HepG2 (cell line): ENCODE measurements around the gene GPS1. TPM values are rescaled to one million over a fixed set of nuclear protein-coding genes. Genes with fewer than 3 reads are reported as not detected.
A peak's percentile ranks its signal among the peaks of the same experiment; 100 is the strongest.

ENCODE experiments used
- ATAC-seq: fragments of 200-7000 bp; cut with Tn5 transposase; 3 replicates; pipeline ENCODE4 v1.9.1; 2020; ENCODE audit warnings: mild to moderate bottlenecking, moderate library complexity
- BruUV-seq: library from RNA; stranded (reverse); fragments of 400-500 nt; replicated peaks from 2 replicates; lab custom pipeline; 2021; lab: Mats Ljungman, UMichigan
- CTCF ChIA-PET: fragments of 300-600 bp; formaldehyde crosslinking; extraction: SDS; loops from one replicate; lab custom pipeline; 2021; ENCODE audit warnings: low total read pairs, inconsistent platforms, low intra/inter-chr PET ratio; lab: Yijun Ruan, JAX
- POLR2A ChIA-PET: fragments of 350-600 bp; sonication (Branson Sonifier 250); formaldehyde crosslinking; loops from one replicate; lab custom pipeline; 2020; ENCODE audit warnings: antibody characterized with exemption, inconsistent platforms; lab: Yijun Ruan, JAX
- DNase-seq: peaks from one replicate; pipeline ENCODE4 v3.0.0-alpha.2; 2015; ENCODE audit warnings: low spot score
- FAIRE-seq: peaks from 3 replicates; lab custom pipeline; 2011; peaks lifted over from hg19 to GRCh38; lab: Jason Lieb, UNC
- H2AFZ ChIP-seq: one replicate; pipeline ENCODE4 v1.6.1; 2011; ENCODE audit warnings: low read length, inconsistent platforms
- H3K27ac ChIP-seq: fragments of 300-600 bp; 3 replicates; pipeline ENCODE4 v1.8.0; 2011; ENCODE audit warnings: mixed run types, mild to moderate bottlenecking, mixed read lengths, low read length, inconsistent platforms; ENCODE audit not compliant: insufficient read depth; ENCODE audit errors: extremely low read length
- H3K27me3 ChIP-seq, 2 experiments: fragments of 200-600 bp in 1 of 2; 2 replicates in 1 of 2; 3 replicates in 1 of 2; pipeline versions ENCODE4 v1.6.0 to v1.8.0; 2011; ENCODE audit warnings: low read length in 2 of 2, mild to moderate bottlenecking in 2 of 2, moderate library complexity in 2 of 2, inconsistent platforms in 1 of 2; ENCODE audit not compliant: insufficient read depth in 2 of 2, control insufficient read depth in 1 of 2
- H3K36me3 ChIP-seq, 2 experiments: fragments of 200-600 bp in 1 of 2; replicated peaks in 1 of 2; 2 replicates in 1 of 2; 3 replicates in 1 of 2; pipeline versions ENCODE4 v1.5.1 to v1.8.0; 2011; ENCODE audit warnings: low read length in 2 of 2, inconsistent platforms in 1 of 2; ENCODE audit not compliant: insufficient read depth in 2 of 2, control insufficient read depth in 1 of 2
- H3K4me1 ChIP-seq: 2 replicates; pipeline ENCODE4 v1.5.1; 2012; ENCODE audit warnings: low read length, inconsistent platforms; ENCODE audit not compliant: insufficient read depth
- H3K4me2 ChIP-seq: 2 replicates; pipeline ENCODE4 v1.6.0; 2011; ENCODE audit warnings: low read depth, low read length, inconsistent platforms
- H3K4me3 ChIP-seq, 3 experiments: fragments of 200-600 bp in 1 of 3; sonication (generic), shearing (Covaris generic) in 1 of 3; replicated peaks in 1 of 3; 2 replicates each; pipeline ENCODE4 v1.5.1; 2011 to 2016; ENCODE audit warnings: low read length in 3 of 3, inconsistent platforms in 2 of 3, low read depth in 2 of 3, mild to moderate bottlenecking in 2 of 3, control low read depth in 1 of 3, mixed read lengths in 1 of 3; ENCODE audit not compliant: insufficient read depth in 1 of 3
- H3K79me2 ChIP-seq: one replicate; pipeline ENCODE4 v1.6.1; 2011; ENCODE audit warnings: low read length, inconsistent platforms; ENCODE audit not compliant: insufficient read depth
- H3K9ac ChIP-seq: 2 replicates; pipeline ENCODE4 v1.6.0; 2011; ENCODE audit warnings: mild to moderate bottlenecking, low read depth, low read length, inconsistent platforms; ENCODE audit not compliant: insufficient read depth
- H3K9me3 ChIP-seq: 2 replicates; pipeline ENCODE4 v1.5.1; 2012; ENCODE audit warnings: mild to moderate bottlenecking, low read length
- H4K20me1 ChIP-seq: 2 replicates; pipeline ENCODE4 v1.6.0; 2011; ENCODE audit warnings: inconsistent platforms, mild to moderate bottlenecking, low read length, moderate library complexity; ENCODE audit not compliant: insufficient read depth
- CBFB ChIP-seq: sonication (generic); formaldehyde crosslinking; IDR thresholded peaks from 2 replicates; pipeline ENCODE4 v1.4.0; 2020; ENCODE audit warnings: missing genetic modification reagents
- FIP1L1 ChIP-seq: fragments of 200-400 bp; formaldehyde crosslinking; IDR thresholded peaks from 2 replicates; pipeline ENCODE4 v1.6.1; 2018; ENCODE audit warnings: low read depth, mild to moderate bottlenecking, low read length, moderate library complexity, borderline replicate concordance; ENCODE audit not compliant: insufficient read depth
- FLYWCH1 ChIP-seq: sonication (generic); formaldehyde crosslinking; IDR thresholded peaks from 2 replicates; pipeline ENCODE4 v1.8.1; 2023; ENCODE audit warnings: mild to moderate bottlenecking, missing genetic modification reagents
- FOXJ3 ChIP-seq: sonication (generic); formaldehyde crosslinking; IDR thresholded peaks from 2 replicates; pipeline ENCODE4 v1.4.0; 2020; ENCODE audit warnings: missing genetic modification reagents, mild to moderate bottlenecking, borderline replicate concordance
- HMGXB3 ChIP-seq: sonication (generic); formaldehyde crosslinking; IDR thresholded peaks from 2 replicates; pipeline ENCODE4 v1.4.0; 2020; ENCODE audit warnings: missing genetic modification reagents, borderline replicate concordance
- KLF6 ChIP-seq: IDR thresholded peaks from 2 replicates; pipeline ENCODE4 v1.8.0; 2016; ENCODE audit warnings: missing biosample characterization, missing genetic modification reagents
- NR2F6 ChIP-seq, 2 experiments: IDR thresholded peaks; 2 replicates each; pipeline ENCODE4 v1.6.1; 2016; ENCODE audit warnings: antibody characterized with exemption in 1 of 2, mild to moderate bottlenecking in 1 of 2
- RXRA ChIP-seq: sonication (generic); formaldehyde crosslinking; IDR thresholded peaks from 2 replicates; pipeline ENCODE4 v1.5.1; 2020; ENCODE audit warnings: missing genetic modification reagents
- SOX5 ChIP-seq: IDR thresholded peaks from 2 replicates; pipeline ENCODE4 v1.6.1; 2016; ENCODE audit warnings: borderline replicate concordance
- STAG1 ChIP-seq: sonication (generic); formaldehyde crosslinking; IDR thresholded peaks from 2 replicates; pipeline ENCODE4 v1.4.0; 2020; ENCODE audit warnings: missing genetic modification reagents
- TARDBP ChIP-seq: sonication (generic); formaldehyde crosslinking; IDR thresholded peaks from 2 replicates; pipeline ENCODE4 v1.8.0; 2022; ENCODE audit warnings: mild to moderate bottlenecking, missing genetic modification reagents
- TBX2 ChIP-seq: sonication (generic); formaldehyde crosslinking; IDR thresholded peaks from 2 replicates; pipeline ENCODE4 v1.5.0; 2020; ENCODE audit warnings: missing genetic modification reagents, mild to moderate bottlenecking, borderline replicate concordance
- TCF7 ChIP-seq: sonication (generic); IDR thresholded peaks from 2 replicates; pipeline ENCODE4 v1.6.1; 2016; ENCODE audit warnings: antibody characterized with exemption, low read depth
- ZBTB7A ChIP-seq: sonication (generic); formaldehyde crosslinking; IDR thresholded peaks from 2 replicates; pipeline ENCODE4 v1.8.0; 2022; ENCODE audit warnings: mild to moderate bottlenecking, missing genetic modification reagents
- ZNF451 ChIP-seq: sonication (generic); formaldehyde crosslinking; IDR thresholded peaks from 2 replicates; pipeline ENCODE4 v1.5.0; 2020; ENCODE audit warnings: mild to moderate bottlenecking, missing genetic modification reagents
- ZNF501 ChIP-seq: sonication (generic); formaldehyde crosslinking; IDR thresholded peaks from 2 replicates; pipeline ENCODE4 v1.5.1; 2020; ENCODE audit warnings: mild to moderate bottlenecking, moderate library complexity, missing genetic modification reagents
- WGBS: methylation state at CpG from one replicate; pipeline ENCODE4 v1.1.6; 2017; ENCODE audit warnings: low lambda C conversion rate; 5-methylcytosine and 5-hydroxymethylcytosine counted together
- in situ Hi-C: cut with HindIII; loops from 2 replicates; pipeline ENCODE4 v1.10.0; 2017; ENCODE audit warnings: low pct_unique_long_range_greater_than_20kb; ENCODE audit not compliant: extremely low pct_ligation_motif_present
- intact Hi-C: fragments of 100-400 bp; cut with micrococcal nuclease; formaldehyde crosslinking; loops from one replicate; pipeline ENCODE4 v1.10.0; 2022; ENCODE audit not compliant: unreplicated experiment
- polyA plus RNA-seq, 8 experiments: library from polyadenylated mRNA; depleted of rRNA in 3 of 8; stranded (reverse) in 7 of 8; unstranded in 1 of 8; fragments of >200 nt; fragmentation: Illumina TruSeq in 4 of 8; extraction: Trizol in 4 of 8; gene quantifications; 2 replicates each; pipeline versions ENCODE4 v1.2.1 to v1.2.3, GENCODE V29; 2011 to 2016; ENCODE audit warnings: low read depth in 4 of 8, missing spikeins in 1 of 8, mixed read lengths in 1 of 8; ENCODE audit not compliant: insufficient read depth in 1 of 8
- total RNA-seq, 5 experiments: library from RNA; depleted of rRNA; stranded (reverse); fragments of >200 nt; fragmentation: Illumina TruSeq; extraction: Trizol; gene quantifications; 2 replicates each; pipeline ENCODE4 v1.2.3, GENCODE V29; 2016; ENCODE audit warnings: low read depth in 1 of 5
- TF ChIP-seq, protein P1 (sequence below): sonication (generic); formaldehyde crosslinking; IDR thresholded peaks from 2 replicates; pipeline ENCODE4 v1.4.0; 2020; ENCODE audit warnings: missing genetic modification reagents

Gene GPS1
- total and polyA plus RNA-seq, 2 of the 13 experiments (the other 11 are each of a cell fraction or from before 2014, with no cell fraction given), result 124 to 128 TPM

GRCh38 chr17:82014971-82015310, 36.8 kb upstream of the GPS1 start (continued):
- TF ChIP-seq HMGXB3 (no peak), STAG1 (CRISPR knock-in tag) (no peak), CBFB (CRISPR knock-in tag) (no peak), FLYWCH1 (CRISPR knock-in tag) (no peak)

GRCh38 chr17:82015311-82015971, 36.3 kb upstream of the GPS1 start:
- peaks cover 98% of the 10 kb centered on the region for H3K4me1 ChIP-seq
- H4K20me1 ChIP-seq, result no peaks in the 10 kb centered on the region
- peaks cover 29 to 31% of the 10 kb centered on the region in 2 experiments for H3K36me3 ChIP-seq
- H3K9ac ChIP-seq, result peak overlapping the region; percentile 53
- FAIRE-seq (no peak), DNase-seq (peak; percentile 92), ATAC-seq (peak; percentile 1)
- ChIA-PET CTCF (no interaction called here), POLR2A (interaction anchor here (1.1 to 14.1 kb wide), 9 partner anchors 18 to 105 kb away, joined by 3 to 470 read pairs (median 6); partner anchors contain the start of genes DCXR and NOTUM)
- intact Hi-C loops (no loop called here), in situ Hi-C loops (no loop called here)
- no peaks in the 10 kb centered on the region for H3K9me3 ChIP-seq
- no TSS peak for BruUV-seq
- H3K4me2 ChIP-seq, result 0 out of 2 replicates have a peak overlapping the region, but pooled peaks have one; percentile 1
- H3K27me3 ChIP-seq, result no peaks in the 10 kb centered on the region
- peaks cover 5% of the 10 kb centered on the region for H3K79me2 ChIP-seq
- H2AFZ ChIP-seq, result no peak overlapping the region
- no peak overlapping the region for H3K4me3 ChIP-seq
- 69% methylated on average over 21 of the region's 24 CpGs for WGBS
- peak overlapping the region; percentile 68 for H3K27ac ChIP-seq
- TF ChIP-seq TCF7, result peak; percentile 99
- TF ChIP-seq FIP1L1, result peak; percentile 63; the same call in 1 of the 2 replicates
- TF ChIP-seq TBX2 (CRISPR knock-in tag), result peak; percentile 79
- 0 out of 2 replicates have a peak, but pooled peaks have one; percentile 25 for TF ChIP-seq KLF6 (CRISPR knock-in tag)
- TF ChIP-seq SOX5, result peak; percentile 79; the same call in 1 of the 2 replicates
- peak; percentile 47; the same call in 1 of the 2 replicates for TF ChIP-seq FOXJ3 (CRISPR knock-in tag)
- peak; percentile 71 for TF ChIP-seq NR2F6 (IDR thresholded peaks at IDR 0.05)
- peak; percentile 38; the same call in 1 of the 2 replicates for TF ChIP-seq NR2F6 (CRISPR knock-in tag; IDR thresholded peaks at IDR 0.05)
- peak; percentile 95; the same call in 1 of the 2 replicates for TF ChIP-seq RXRA (CRISPR knock-in tag)
- TF ChIP-seq TARDBP (CRISPR knock-in tag), result peak; percentile 4; the same call in 1 of the 2 replicates
- TF ChIP-seq ZNF501 (CRISPR knock-in tag), result no peak
- TF ChIP-seq ZBTB7A (CRISPR knock-in tag), result no peak
- TF ChIP-seq ZNF451 (CRISPR knock-in tag), result peak; percentile 25; the same call in 1 of the 2 replicates
- TF ChIP-seq, protein P1, sequence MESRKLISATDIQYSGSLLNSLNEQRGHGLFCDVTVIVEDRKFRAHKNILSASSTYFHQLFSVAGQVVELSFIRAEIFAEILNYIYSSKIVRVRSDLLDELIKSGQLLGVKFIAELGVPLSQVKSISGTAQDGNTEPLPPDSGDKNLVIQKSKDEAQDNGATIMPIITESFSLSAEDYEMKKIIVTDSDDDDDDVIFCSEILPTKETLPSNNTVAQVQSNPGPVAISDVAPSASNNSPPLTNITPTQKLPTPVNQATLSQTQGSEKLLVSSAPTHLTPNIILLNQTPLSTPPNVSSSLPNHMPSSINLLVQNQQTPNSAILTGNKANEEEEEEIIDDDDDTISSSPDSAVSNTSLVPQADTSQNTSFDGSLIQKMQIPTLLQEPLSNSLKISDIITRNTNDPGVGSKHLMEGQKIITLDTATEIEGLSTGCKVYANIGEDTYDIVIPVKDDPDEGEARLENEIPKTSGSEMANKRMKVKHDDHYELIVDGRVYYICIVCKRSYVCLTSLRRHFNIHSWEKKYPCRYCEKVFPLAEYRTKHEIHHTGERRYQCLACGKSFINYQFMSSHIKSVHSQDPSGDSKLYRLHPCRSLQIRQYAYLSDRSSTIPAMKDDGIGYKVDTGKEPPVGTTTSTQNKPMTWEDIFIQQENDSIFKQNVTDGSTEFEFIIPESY (CRISPR knock-in tag), result peak; percentile 97
